Airway epithelial cell (primary cell): ENCODE results near the gene CPA1. TPM values are rescaled to one million over a fixed set of nuclear protein-coding genes. Genes with fewer than 3 reads are reported as not detected.

Experiments
- total RNA-seq: library from RNA; depleted of rRNA; stranded (reverse); fragments of >200 nt; gene quantifications from 2 replicates; pipeline ENCODE4 v1.2.3, GENCODE V29; 2015

Gene CPA1
- not detected in 2 replicates for total RNA-seq

GRCh38 chr7:130379921-130380860 is at the start of gene CPA1:
TSS of gene CPA1 (plus strand) at chr7:130380494. CDS start at chr7:130380521, 27 bp downstream.

GRCh38 chr7:130344271-130344866 is 35.9 kb upstream of the CPA1 start, which contains the start of gene CPA5:
TSS of gene CPA5 (plus strand) at chr7:130344816. CDS start at chr7:130346486, 1,670 bp downstream.

Other genes starting within 250 kb of the CPA1 start
- gene TMEM209, start 175.1 kb upstream of the CPA1 start, total RNA-seq, result 11.4 and 13.6 TPM in 2 replicates
- gene SSMEM1, start 172.6 kb upstream of the CPA1 start, total RNA-seq, result not detected in 2 replicates
- gene CPA2, start 113.6 kb upstream of the CPA1 start, total RNA-seq, result not detected in 2 replicates
- 30.4 and 31.7 TPM in 2 replicates for gene CPA4, start 87.3 kb upstream of the CPA1 start, total RNA-seq
- not detected in 2 replicates for gene CPA5, start 35.7 kb upstream of the CPA1 start, total RNA-seq
- 11.5 and 14.5 TPM in 2 replicates for gene CEP41, start 60.5 kb downstream of the CPA1 start, total RNA-seq
- gene MEST, start 111.6 kb downstream of the CPA1 start, total RNA-seq, result 44.7 and 50.3 TPM in 2 replicates